ENCODE data around the gene GPC6. TPM values are rescaled to one million over a fixed set of nuclear protein-coding genes. Genes with fewer than 3 reads are reported as not detected.

The GPC6 gene
- total and polyA plus RNA-seq, 9 of the 15 experiments (the other 6 are each of a cell fraction or from before 2014, with no cell fraction given), result under 0.01 to 0.20 (median 0.01) TPM; not detected in 4

GRCh38 chr13:94195715-94196114, 969.1 kb downstream of the GPC6 start:
- POLR2A ChIA-PET, result no interaction called here
- Histone ChIP-seq H2AFZ (ENCODE audit: low read depth, low read length) (no peak overlapping the region), H3K9ac (ENCODE audit: insufficient read depth in 1 of 2, low read depth in 2 of 2, low read length in 2 of 2) (no peak overlapping the region), H3K36me3 (ENCODE audit: control insufficient read depth, insufficient read depth, low read length) (no peaks in the 10 kb centered on the region), H3K9me1 (ENCODE audit: control insufficient read depth, insufficient read depth, low read length) (no peaks in the 10 kb centered on the region), H3K27me3 (ENCODE audit: control insufficient read depth in 2 of 2, insufficient read depth in 2 of 2, low read length in 2 of 2) (no peaks in the 10 kb centered on the region), H3K4me3 (no peak overlapping the region), H3K9me3 (replicated peaks; ENCODE audit: control insufficient read depth, insufficient read depth, low read depth, low read length) (no peaks in the 10 kb centered on the region), H4K20me1 (replicated peaks; ENCODE audit: control insufficient read depth, insufficient read depth, low read length) (no peaks in the 10 kb centered on the region), H3K27ac (ENCODE audit: extremely low read depth, low read depth, low read length) (no peak overlapping the region), H3K4me2 (ENCODE audit: insufficient read depth, low read length) (no peak overlapping the region), H3K79me2 (ENCODE audit: control insufficient read depth, insufficient read depth, low read length) (no peaks in the 10 kb centered on the region), H3K4me1 (replicated peaks in 1 of 2; ENCODE audit: control insufficient read depth in 2 of 2, insufficient read depth in 2 of 2, low read length in 2 of 2) (no peaks in the 10 kb centered on the region)
- in situ Hi-C loops (cut with MboI), result no loop called here
- intact Hi-C loops (cut with micrococcal nuclease), result no loop called here
- BruUV-seq (replicated peaks), result no TSS peak
- DNase-seq (ENCODE audit: extremely low read depth in 1 of 4, low spot score in 3 of 4), result no peak
- WGBS (ENCODE audit: insufficient coverage, low coverage, missing lambda C conversion rate), result 0% methylated on average over 1 of the region's 2 CpGs
- no peak for ATAC-seq
- CTCF ChIA-PET (ENCODE audit: low intra/inter-chr PET ratio), result no interaction called here
- FAIRE-seq, result no peak
- TF ChIP-seq HDAC8 (tag; IDR thresholded peaks at IDR 0.05), result no peak
- no peak for TF ChIP-seq NFATC3 (IDR thresholded peaks at IDR 0.05)
- no peak for TF ChIP-seq FOXA3 (CRISPR knock-in tag; conservative IDR thresholded peaks at IDR 0.05 in 1 of 2, IDR thresholded peaks at IDR 0.05 in 1 of 2)
- no peak for TF ChIP-seq THAP12 (CRISPR knock-in tag; IDR thresholded peaks at IDR 0.05)
- no peak for TF ChIP-seq SRSF3 (IDR thresholded peaks at IDR 0.05; ENCODE audit: insufficient read depth, low read length)
- TF ChIP-seq FIP1L1 (IDR thresholded peaks at IDR 0.05; ENCODE audit: low read depth, low read length, poor library complexity, severe bottlenecking), result no peak
- no peak for TF ChIP-seq ZNF583 (CRISPR knock-in tag; IDR thresholded peaks at IDR 0.05)
- no peak for TF ChIP-seq ESRRA (IDR thresholded peaks at IDR 0.05; ENCODE audit: borderline replicate concordance, low read depth)
- TF ChIP-seq ZNF707 (CRISPR knock-in tag; conservative IDR thresholded peaks at IDR 0.05), result no peak
- no peak for TF ChIP-seq ZMIZ1 (IDR thresholded peaks at IDR 0.05; ENCODE audit: low read depth in 2 of 2, low read length in 2 of 2)
- no peak for TF ChIP-seq SMAD2 (IDR thresholded peaks at IDR 0.05; ENCODE audit: low read depth, low read length)
- no peak for TF ChIP-seq LEF1 (IDR thresholded peaks at IDR 0.05)
- TF ChIP-seq SMAD4 (CRISPR knock-in tag; conservative IDR thresholded peaks at IDR 0.05), result no peak
- no peak for TF ChIP-seq SREBF2 (CRISPR knock-in tag; IDR thresholded peaks at IDR 0.05)
- no peak for TF ChIP-seq POLR2H (tag; IDR thresholded peaks at IDR 0.05; ENCODE audit: low read depth)
- no peak for TF ChIP-seq ZNF274 (IDR thresholded peaks at IDR 0.05; ENCODE audit: borderline replicate concordance, low read depth, low read length)
- no peak for TF ChIP-seq DDX20 (tag; IDR thresholded peaks at IDR 0.05; ENCODE audit: low read depth)
- TF ChIP-seq NFE2L1 (tag; IDR thresholded peaks at IDR 0.05; ENCODE audit: borderline replicate concordance, low read depth), result no peak
- no peak for TF ChIP-seq CAMTA2 (CRISPR knock-in tag; conservative IDR thresholded peaks at IDR 0.05)
